GM23338 (cell line): ENCODE data around the gene TGOLN2. TPM values are rescaled to one million over a fixed set of nuclear protein-coding genes. Genes with fewer than 3 reads are reported as not detected.

Source experiments
- ATAC-seq: fragments of 200-7000 bp; cut with Tn5 transposase; 3 replicates; pipeline ENCODE4 v1.9.1; 2020
- DNase-seq: peaks from one replicate; pipeline ENCODE4 v3.0.0-alpha.2; 2015; ENCODE audit warnings: low spot score
- H2AFZ ChIP-seq: fragments of 200-600 bp; sonication (generic); 2 replicates; pipeline ENCODE4 v1.8.0; 2016; ENCODE audit warnings: antibody characterized with exemption, mild to moderate bottlenecking, moderate library complexity
- H3F3A ChIP-seq: fragments of 200-600 bp; sonication (generic); replicated peaks from 2 replicates; pipeline ENCODE4 v1.8.0; 2017; ENCODE audit warnings: antibody characterized with exemption, mixed run types, low read depth
- H3K27ac ChIP-seq: fragments of 200-600 bp; sonication (generic); 2 replicates; pipeline ENCODE4 v1.6.1; 2016; ENCODE audit warnings: low read depth
- H3K27me3 ChIP-seq: fragments of 200-600 bp; sonication (generic); 2 replicates; pipeline ENCODE4 v1.8.0; 2016; ENCODE audit warnings: mild to moderate bottlenecking, mixed run types, moderate library complexity; ENCODE audit not compliant: insufficient read depth
- H3K36me3 ChIP-seq: fragments of 200-600 bp; sonication (generic); 2 replicates; pipeline ENCODE4 v1.8.0; 2016; ENCODE audit warnings: mild to moderate bottlenecking; ENCODE audit not compliant: insufficient read depth
- H3K4me1 ChIP-seq: fragments of 200-600 bp; sonication (generic); 2 replicates; pipeline ENCODE4 v1.8.0; 2016; ENCODE audit warnings: mild to moderate bottlenecking, moderate library complexity; ENCODE audit not compliant: insufficient read depth
- H3K4me2 ChIP-seq: fragments of 200-600 bp; sonication (generic); 2 replicates; pipeline ENCODE4 v1.7.1; 2017; ENCODE audit warnings: mixed run types
- H3K4me3 ChIP-seq: fragments of 200-600 bp; sonication (generic); 2 replicates; pipeline ENCODE4 v1.6.1; 2016; ENCODE audit warnings: mixed run types
- H3K79me2 ChIP-seq: fragments of 200-600 bp; sonication (generic); replicated peaks from 2 replicates; pipeline ENCODE4 v1.8.0; 2017; ENCODE audit warnings: mild to moderate bottlenecking; ENCODE audit not compliant: insufficient read depth
- H3K9me2 ChIP-seq: fragments of 200-600 bp; sonication (generic); 2 replicates; pipeline ENCODE4 v1.8.0; 2017; ENCODE audit not compliant: insufficient read depth
- H4K20me1 ChIP-seq: fragments of 200-600 bp; sonication (generic); replicated peaks from 2 replicates; pipeline ENCODE4 v1.8.0; 2017; ENCODE audit warnings: mild to moderate bottlenecking; ENCODE audit not compliant: insufficient read depth
- H3K27ac Mint-ChIP-seq: 2 replicates; pipeline ENCODE4 v1.8.0; 2020; ENCODE audit warnings: inconsistent platforms, mild to moderate bottlenecking, moderate library complexity, mixed read lengths
- H3K27me3 Mint-ChIP-seq: 3 replicates; pipeline ENCODE4 v1.8.0; 2022; ENCODE audit warnings: low read depth, mild to moderate bottlenecking, moderate library complexity, mixed read lengths, inconsistent platforms; ENCODE audit not compliant: insufficient read depth, poor library complexity
- H3K36me3 Mint-ChIP-seq: 3 replicates; pipeline ENCODE4 v1.8.0; 2021; ENCODE audit warnings: low read depth, mild to moderate bottlenecking, inconsistent platforms, moderate library complexity, mixed read lengths
- H3K4me1 Mint-ChIP-seq: 3 replicates; pipeline ENCODE4 v1.8.0; 2020; ENCODE audit warnings: mild to moderate bottlenecking, inconsistent platforms, mixed read lengths
- H3K4me3 Mint-ChIP-seq: 3 replicates; pipeline ENCODE4 v1.8.0; 2021; ENCODE audit warnings: moderate library complexity, mild to moderate bottlenecking, inconsistent platforms, mixed read lengths
- H3K9me3 Mint-ChIP-seq: 3 replicates; pipeline ENCODE4 v1.8.0; 2020; ENCODE audit warnings: moderate library complexity, mild to moderate bottlenecking, inconsistent platforms, mixed read lengths
- CREB1 ChIP-seq: fragments of 250-450 bp; sonication (Bioruptor Pico); IDR thresholded peaks from 2 replicates; pipeline ENCODE4 v1.5.0; 2020; ENCODE audit warnings: low read depth, mild to moderate bottlenecking, moderate library complexity
- EZH2 ChIP-seq: fragments of 200-600 bp; sonication (generic); IDR thresholded peaks from one replicate; pipeline ENCODE4 v1.8.0; 2017; ENCODE audit warnings: antibody characterized with exemption, mild to moderate bottlenecking, low read depth; ENCODE audit not compliant: unreplicated experiment
- ZNF331 ChIP-seq: fragments of 250-450 bp; sonication (Bioruptor Pico); IDR thresholded peaks from 2 replicates; pipeline ENCODE4 v1.5.0; 2020; ENCODE audit warnings: low read depth, mild to moderate bottlenecking, moderate library complexity
- polyA plus RNA-seq: library from polyadenylated mRNA; unstranded; fragments of >200 nt; fragmentation: Nextera tagmentation; extraction: Ambion mirVana; gene quantifications from 2 replicates; pipeline ENCODE4 v1.2.1, GENCODE V29; 2016
- total RNA-seq: library from RNA; depleted of rRNA; stranded (reverse); fragments of >200 nt; shearing (Covaris generic); gene quantifications from 2 replicates; pipeline ENCODE4 v1.2.3, GENCODE V29; 2014
- TF ChIP-seq, protein P1 (sequence below): fragments of 250-450 bp; sonication (Bioruptor Pico); IDR thresholded peaks from 2 replicates; pipeline ENCODE4 v1.5.0; 2020; ENCODE audit warnings: mild to moderate bottlenecking, moderate library complexity
- TF ChIP-seq, protein P2 (sequence below), 2 experiments: fragments of 200-600 bp in 1 of 2; sonication (generic) in 1 of 2; conservative IDR thresholded peaks; 2 replicates each; pipeline versions ENCODE4 v1.5.1 to v1.6.1; 2016 to 2017; ENCODE audit warnings: antibody characterized with exemption in 2 of 2, low read depth in 2 of 2, mild to moderate bottlenecking in 2 of 2, moderate library complexity in 1 of 2
- TF ChIP-seq, protein P3 (sequence below): IDR thresholded peaks from 2 replicates; pipeline ENCODE4 v1.6.1; 2016; ENCODE audit warnings: antibody characterized with exemption

Gene TGOLN2
- total and polyA plus RNA-seq, 2 experiments from 2014 or later: 20.8 to 48.3 TPM

DNA sequence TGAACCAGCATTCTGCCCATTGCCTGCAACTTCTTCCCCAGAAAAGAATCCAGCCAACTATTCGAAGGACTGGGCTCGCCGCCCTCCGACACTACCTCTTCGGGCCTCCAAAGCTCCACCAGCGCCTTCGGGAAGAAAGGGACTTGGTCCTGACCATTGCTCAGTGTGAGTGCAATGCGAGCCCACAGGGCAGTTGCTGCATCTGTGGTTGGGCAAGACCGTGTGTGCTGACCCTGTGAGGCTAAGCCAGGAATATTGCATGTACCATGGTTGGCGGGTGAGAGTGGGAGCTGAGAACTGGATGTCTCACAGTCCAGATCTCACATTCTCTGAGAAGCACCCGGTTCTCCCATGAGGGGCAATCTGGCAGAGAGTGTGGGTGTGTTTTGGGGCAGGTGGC is 43.3 kb upstream of the TGOLN2 start (continued):
- TF ChIP-seq, protein P1, sequence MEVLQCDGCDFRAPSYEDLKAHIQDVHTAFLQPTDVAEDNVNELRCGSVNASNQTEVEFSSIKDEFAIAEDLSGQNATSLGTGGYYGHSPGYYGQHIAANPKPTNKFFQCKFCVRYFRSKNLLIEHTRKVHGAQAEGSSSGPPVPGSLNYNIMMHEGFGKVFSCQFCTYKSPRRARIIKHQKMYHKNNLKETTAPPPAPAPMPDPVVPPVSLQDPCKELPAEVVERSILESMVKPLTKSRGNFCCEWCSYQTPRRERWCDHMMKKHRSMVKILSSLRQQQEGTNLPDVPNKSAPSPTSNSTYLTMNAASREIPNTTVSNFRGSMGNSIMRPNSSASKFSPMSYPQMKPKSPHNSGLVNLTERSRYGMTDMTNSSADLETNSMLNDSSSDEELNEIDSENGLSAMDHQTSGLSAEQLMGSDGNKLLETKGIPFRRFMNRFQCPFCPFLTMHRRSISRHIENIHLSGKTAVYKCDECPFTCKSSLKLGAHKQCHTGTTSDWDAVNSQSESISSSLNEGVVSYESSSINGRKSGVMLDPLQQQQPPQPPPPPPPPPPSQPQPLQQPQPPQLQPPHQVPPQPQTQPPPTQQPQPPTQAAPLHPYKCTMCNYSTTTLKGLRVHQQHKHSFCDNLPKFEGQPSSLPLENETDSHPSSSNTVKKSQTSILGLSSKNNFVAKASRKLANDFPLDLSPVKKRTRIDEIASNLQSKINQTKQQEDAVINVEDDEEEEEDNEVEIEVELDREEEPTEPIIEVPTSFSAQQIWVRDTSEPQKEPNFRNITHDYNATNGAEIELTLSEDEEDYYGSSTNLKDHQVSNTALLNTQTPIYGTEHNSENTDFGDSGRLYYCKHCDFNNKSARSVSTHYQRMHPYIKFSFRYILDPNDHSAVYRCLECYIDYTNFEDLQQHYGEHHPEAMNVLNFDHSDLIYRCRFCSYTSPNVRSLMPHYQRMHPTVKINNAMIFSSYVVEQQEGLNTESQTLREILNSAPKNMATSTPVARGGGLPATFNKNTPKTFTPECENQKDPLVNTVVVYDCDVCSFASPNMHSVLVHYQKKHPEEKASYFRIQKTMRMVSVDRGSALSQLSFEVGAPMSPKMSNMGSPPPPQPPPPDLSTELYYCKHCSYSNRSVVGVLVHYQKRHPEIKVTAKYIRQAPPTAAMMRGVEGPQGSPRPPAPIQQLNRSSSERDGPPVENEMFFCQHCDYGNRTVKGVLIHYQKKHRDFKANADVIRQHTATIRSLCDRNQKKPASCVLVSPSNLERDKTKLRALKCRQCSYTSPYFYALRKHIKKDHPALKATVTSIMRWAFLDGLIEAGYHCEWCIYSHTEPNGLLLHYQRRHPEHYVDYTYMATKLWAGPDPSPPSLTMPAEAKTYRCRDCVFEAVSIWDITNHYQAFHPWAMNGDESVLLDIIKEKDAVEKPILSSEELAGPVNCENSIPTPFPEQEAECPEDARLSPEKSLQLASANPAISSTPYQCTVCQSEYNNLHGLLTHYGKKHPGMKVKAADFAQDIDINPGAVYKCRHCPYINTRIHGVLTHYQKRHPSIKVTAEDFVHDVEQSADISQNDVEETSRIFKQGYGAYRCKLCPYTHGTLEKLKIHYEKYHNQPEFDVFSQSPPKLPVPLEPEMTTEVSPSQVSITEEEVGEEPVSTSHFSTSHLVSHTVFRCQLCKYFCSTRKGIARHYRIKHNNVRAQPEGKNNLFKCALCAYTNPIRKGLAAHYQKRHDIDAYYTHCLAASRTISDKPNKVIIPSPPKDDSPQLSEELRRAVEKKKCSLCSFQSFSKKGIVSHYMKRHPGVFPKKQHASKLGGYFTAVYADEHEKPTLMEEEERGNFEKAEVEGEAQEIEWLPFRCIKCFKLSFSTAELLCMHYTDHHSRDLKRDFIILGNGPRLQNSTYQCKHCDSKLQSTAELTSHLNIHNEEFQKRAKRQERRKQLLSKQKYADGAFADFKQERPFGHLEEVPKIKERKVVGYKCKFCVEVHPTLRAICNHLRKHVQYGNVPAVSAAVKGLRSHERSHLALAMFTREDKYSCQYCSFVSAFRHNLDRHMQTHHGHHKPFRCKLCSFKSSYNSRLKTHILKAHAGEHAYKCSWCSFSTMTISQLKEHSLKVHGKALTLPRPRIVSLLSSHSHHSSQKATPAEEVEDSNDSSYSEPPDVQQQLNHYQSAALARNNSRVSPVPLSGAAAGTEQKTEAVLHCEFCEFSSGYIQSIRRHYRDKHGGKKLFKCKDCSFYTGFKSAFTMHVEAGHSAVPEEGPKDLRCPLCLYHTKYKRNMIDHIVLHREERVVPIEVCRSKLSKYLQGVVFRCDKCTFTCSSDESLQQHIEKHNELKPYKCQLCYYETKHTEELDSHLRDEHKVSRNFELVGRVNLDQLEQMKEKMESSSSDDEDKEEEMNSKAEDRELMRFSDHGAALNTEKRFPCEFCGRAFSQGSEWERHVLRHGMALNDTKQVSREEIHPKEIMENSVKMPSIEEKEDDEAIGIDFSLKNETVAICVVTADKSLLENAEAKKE (CRISPR knock-in tag): no peak
- TF ChIP-seq, protein P2, sequence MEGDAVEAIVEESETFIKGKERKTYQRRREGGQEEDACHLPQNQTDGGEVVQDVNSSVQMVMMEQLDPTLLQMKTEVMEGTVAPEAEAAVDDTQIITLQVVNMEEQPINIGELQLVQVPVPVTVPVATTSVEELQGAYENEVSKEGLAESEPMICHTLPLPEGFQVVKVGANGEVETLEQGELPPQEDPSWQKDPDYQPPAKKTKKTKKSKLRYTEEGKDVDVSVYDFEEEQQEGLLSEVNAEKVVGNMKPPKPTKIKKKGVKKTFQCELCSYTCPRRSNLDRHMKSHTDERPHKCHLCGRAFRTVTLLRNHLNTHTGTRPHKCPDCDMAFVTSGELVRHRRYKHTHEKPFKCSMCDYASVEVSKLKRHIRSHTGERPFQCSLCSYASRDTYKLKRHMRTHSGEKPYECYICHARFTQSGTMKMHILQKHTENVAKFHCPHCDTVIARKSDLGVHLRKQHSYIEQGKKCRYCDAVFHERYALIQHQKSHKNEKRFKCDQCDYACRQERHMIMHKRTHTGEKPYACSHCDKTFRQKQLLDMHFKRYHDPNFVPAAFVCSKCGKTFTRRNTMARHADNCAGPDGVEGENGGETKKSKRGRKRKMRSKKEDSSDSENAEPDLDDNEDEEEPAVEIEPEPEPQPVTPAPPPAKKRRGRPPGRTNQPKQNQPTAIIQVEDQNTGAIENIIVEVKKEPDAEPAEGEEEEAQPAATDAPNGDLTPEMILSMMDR (conservative IDR thresholded peaks at IDR 0.05; ENCODE audit: low read depth in 2 of 2): no peak

DNA sequence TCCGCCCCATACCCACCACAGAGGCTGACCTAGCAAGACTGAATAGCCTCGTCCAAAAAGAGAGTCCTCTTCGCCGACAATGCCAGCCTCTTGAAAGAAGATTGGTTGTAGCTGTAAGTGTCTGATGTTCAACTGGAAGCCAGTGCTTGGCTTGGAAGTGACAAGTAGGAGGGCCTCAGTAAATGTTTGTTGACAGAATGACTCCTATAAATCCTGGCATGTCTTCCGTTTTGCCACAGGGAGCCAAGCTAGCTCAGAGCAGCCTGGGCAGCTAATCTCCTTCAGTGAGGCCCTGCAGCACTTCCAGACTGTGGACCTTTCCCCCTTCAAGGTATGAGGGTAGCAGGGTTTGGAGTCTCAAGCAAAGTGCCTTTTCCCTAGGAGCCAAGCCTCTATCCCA is 41.7 kb upstream of the TGOLN2 start:
- H3K36me3 ChIP-seq: no peaks in the 10 kb centered on the region
- H3K4me3 Mint-ChIP-seq: no peak overlapping the region
- no peaks in the 10 kb centered on the region for H3K4me1 ChIP-seq
- H3K4me2 ChIP-seq: no peak overlapping the region
- no peak overlapping the region for H3K27ac ChIP-seq
- no peak for DNase-seq
- no peaks in the 10 kb centered on the region for H3K79me2 ChIP-seq
- no peaks in the 10 kb centered on the region for H4K20me1 ChIP-seq
- no peaks in the 10 kb centered on the region for H3K4me1 Mint-ChIP-seq
- H3K27me3 Mint-ChIP-seq: no peaks in the 10 kb centered on the region
- H3K27ac Mint-ChIP-seq: no peak overlapping the region
- no peak overlapping the region for H2AFZ ChIP-seq
- H3K27me3 ChIP-seq: no peaks in the 10 kb centered on the region
- H3K36me3 Mint-ChIP-seq: peaks cover 8% of the 10 kb centered on the region; the same call in 2 of the 3 replicates
- no peaks in the 10 kb centered on the region for H3K9me2 ChIP-seq
- no peak overlapping the region for H3K4me3 ChIP-seq
- no peaks in the 10 kb centered on the region; the same call in 2 of the 3 replicates for H3K9me3 Mint-ChIP-seq
- 0 out of 2 replicates have a peak, but pooled peaks cover 3% of the 10 kb centered on the region for H3F3A ChIP-seq
- no peak for ATAC-seq
- TF ChIP-seq, protein P3, sequence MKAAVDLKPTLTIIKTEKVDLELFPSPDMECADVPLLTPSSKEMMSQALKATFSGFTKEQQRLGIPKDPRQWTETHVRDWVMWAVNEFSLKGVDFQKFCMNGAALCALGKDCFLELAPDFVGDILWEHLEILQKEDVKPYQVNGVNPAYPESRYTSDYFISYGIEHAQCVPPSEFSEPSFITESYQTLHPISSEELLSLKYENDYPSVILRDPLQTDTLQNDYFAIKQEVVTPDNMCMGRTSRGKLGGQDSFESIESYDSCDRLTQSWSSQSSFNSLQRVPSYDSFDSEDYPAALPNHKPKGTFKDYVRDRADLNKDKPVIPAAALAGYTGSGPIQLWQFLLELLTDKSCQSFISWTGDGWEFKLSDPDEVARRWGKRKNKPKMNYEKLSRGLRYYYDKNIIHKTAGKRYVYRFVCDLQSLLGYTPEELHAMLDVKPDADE: no peak
- TF ChIP-seq, protein P1 (CRISPR knock-in tag): no peak
- TF ChIP-seq CREB1 (no peak), EZH2 (no peak), ZNF331 (CRISPR knock-in tag) (no peak)
